ENCODE measurements around the gene COL6A3. TPM values are rescaled to one million over a fixed set of nuclear protein-coding genes. Genes with fewer than 3 reads are reported as not detected.
A peak's percentile ranks its signal among the peaks of the same experiment; 100 is the strongest.

COL6A3 gene
- total RNA-seq, 2 donors from 2014 or later: 26.9 to 86.9 TPM

DNA sequence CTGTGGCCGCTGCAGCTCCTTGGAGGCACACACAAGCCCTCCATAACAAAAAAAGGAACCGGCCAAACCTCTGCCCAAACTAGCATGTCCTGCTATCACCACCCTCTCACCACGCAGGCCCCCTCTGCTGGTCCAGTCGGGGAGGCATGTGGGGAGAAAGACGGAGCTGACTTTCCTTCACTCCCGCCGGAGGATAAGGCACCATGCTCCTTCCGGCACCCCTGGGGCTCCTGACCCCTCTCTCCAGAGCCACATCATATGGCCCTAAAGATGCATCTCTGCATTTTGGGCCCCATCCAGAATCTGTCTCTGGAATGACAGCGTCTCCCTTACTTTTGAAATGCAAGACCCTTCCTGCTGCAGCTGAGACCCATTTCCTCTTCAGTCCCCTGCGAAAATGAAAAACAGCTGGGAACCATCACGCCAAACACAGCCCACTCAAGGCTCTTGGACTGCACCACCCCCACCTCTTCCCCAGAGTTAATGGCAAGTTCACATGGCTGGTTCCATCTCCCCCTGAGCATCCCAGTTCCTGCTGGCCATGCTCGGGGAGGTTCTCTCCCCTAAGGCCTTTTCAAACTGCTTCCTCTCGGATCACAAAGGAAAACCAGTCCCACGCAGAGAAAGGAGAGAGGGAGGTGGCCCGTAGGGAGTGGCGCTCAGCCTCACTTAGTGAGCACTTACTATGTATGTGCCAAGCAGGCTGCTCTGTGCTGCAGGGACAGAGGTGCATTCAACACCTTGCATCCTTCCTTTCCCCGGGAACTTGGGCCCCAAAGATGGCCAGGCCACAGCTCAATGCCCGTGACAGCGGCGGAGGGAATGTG, 37.9 kb upstream of the COL6A3 start:
- intact Hi-C loops (cut with DNase I): loop anchor here (5.0 kb wide), 1 partner anchor 35 kb away; no protein-coding TSS in a partner anchor
- DNase-seq (ENCODE audit: low spot score): no peak
- 55% methylated on average over 20 of the region's 20 CpGs for WGBS

DNA sequence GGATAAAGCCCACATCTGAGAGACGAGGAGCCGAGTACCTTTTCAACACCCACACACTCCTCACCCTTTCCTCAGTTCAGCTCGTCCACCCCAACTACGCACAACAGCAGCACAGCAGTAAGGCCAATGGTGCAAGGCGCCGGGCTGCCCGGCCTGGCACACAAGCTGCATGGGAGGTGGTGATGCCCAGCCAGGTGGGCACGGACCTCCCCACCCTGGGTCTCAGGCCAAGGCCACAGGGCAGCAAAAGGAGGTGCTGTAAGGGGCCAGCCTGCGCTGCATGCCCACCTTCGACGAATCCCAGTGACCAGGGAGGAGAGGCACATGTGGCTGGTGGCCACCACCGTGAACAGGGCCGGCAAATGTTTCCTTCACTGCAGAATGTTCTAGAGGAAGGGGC, 36.6 kb upstream of the COL6A3 start:
- WGBS: 87% methylated on average over 13 of the region's 13 CpGs
- DNase-seq (ENCODE audit: low spot score): no peak
- peaks cover 3% of the 10 kb centered on the region for H3K4me1 ChIP-seq (replicated peaks)
- no peak overlapping the region for H3K4me3 ChIP-seq
- peak overlapping the region in 1 of 2 donors; percentile 10 for H3K27ac ChIP-seq
- TF ChIP-seq, protein P1, sequence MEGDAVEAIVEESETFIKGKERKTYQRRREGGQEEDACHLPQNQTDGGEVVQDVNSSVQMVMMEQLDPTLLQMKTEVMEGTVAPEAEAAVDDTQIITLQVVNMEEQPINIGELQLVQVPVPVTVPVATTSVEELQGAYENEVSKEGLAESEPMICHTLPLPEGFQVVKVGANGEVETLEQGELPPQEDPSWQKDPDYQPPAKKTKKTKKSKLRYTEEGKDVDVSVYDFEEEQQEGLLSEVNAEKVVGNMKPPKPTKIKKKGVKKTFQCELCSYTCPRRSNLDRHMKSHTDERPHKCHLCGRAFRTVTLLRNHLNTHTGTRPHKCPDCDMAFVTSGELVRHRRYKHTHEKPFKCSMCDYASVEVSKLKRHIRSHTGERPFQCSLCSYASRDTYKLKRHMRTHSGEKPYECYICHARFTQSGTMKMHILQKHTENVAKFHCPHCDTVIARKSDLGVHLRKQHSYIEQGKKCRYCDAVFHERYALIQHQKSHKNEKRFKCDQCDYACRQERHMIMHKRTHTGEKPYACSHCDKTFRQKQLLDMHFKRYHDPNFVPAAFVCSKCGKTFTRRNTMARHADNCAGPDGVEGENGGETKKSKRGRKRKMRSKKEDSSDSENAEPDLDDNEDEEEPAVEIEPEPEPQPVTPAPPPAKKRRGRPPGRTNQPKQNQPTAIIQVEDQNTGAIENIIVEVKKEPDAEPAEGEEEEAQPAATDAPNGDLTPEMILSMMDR (IDR thresholded peaks at IDR 0.05): no peak
- no peak for TF ChIP-seq POLR2AphosphoS5 (IDR thresholded peaks at IDR 0.05)
- no peaks in the 10 kb centered on the region for H3K9me3 ChIP-seq
- H3K27me3 ChIP-seq (replicated peaks; ENCODE audit: insufficient read depth): no peaks in the 10 kb centered on the region
- H3K36me3 ChIP-seq: no peaks in the 10 kb centered on the region
- intact Hi-C loops (cut with DNase I): loop anchor here (5.0 kb wide), 1 partner anchor 33 kb away; no protein-coding TSS in a partner anchor

More for the DNA sequence above, 37.9 kb upstream of the COL6A3 start:
- Histone ChIP-seq H3K4me3 (no peak overlapping the region), H3K27ac (peak overlapping the region in 1 of 2 donors; percentile 20), H3K4me1 (replicated peaks) (peaks cover 3% of the 10 kb centered on the region), H3K9me3 (no peaks in the 10 kb centered on the region), H3K36me3 (no peaks in the 10 kb centered on the region), H3K27me3 (replicated peaks; ENCODE audit: insufficient read depth) (no peaks in the 10 kb centered on the region)
- TF ChIP-seq POLR2A (IDR thresholded peaks at IDR 0.05) (no peak), POLR2AphosphoS5 (IDR thresholded peaks at IDR 0.05) (no peak)
- TF ChIP-seq, protein P1 (IDR thresholded peaks at IDR 0.05): peak in 1 of 4 experiments; percentile 6

DNA sequence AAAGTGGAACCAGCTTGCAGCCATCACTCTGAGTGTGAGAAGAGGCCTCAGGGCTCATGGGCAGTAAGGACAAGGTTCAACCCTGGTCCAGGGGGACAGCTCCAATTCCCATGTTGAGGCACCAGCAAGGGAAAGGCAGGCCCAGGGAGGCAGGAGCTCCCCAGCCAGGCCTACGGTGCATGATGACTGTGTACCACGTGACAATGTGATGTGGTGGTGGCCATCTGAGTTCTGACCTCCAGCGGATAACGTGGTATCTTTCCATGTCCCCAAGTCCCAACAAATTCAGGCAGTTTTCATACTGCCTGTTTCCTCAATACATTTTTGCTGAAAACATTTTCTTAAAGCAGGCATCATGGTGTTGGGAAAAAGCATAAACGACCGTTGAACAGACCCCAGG, 36.1 kb upstream of the COL6A3 start:
- TF ChIP-seq POLR2AphosphoS5 (IDR thresholded peaks at IDR 0.05): no peak
- TF ChIP-seq, protein P1 (IDR thresholded peaks at IDR 0.05): no peak
- TF ChIP-seq POLR2A (IDR thresholded peaks at IDR 0.05): no peak
- Histone ChIP-seq H3K4me1 (replicated peaks) (peaks cover 3% of the 10 kb centered on the region), H3K27me3 (replicated peaks; ENCODE audit: insufficient read depth) (no peaks in the 10 kb centered on the region), H3K36me3 (no peaks in the 10 kb centered on the region), H3K9me3 (no peaks in the 10 kb centered on the region), H3K4me3 (no peak overlapping the region), H3K27ac (peak overlapping the region; percentile 64 to 76)
- WGBS: 95% methylated on average over 6 of the region's 6 CpGs
- intact Hi-C loops (cut with DNase I): loop anchor here (5.0 kb wide), 1 partner anchor 33 kb away; no protein-coding TSS in a partner anchor
- no peak for DNase-seq (ENCODE audit: low spot score)

DNA sequence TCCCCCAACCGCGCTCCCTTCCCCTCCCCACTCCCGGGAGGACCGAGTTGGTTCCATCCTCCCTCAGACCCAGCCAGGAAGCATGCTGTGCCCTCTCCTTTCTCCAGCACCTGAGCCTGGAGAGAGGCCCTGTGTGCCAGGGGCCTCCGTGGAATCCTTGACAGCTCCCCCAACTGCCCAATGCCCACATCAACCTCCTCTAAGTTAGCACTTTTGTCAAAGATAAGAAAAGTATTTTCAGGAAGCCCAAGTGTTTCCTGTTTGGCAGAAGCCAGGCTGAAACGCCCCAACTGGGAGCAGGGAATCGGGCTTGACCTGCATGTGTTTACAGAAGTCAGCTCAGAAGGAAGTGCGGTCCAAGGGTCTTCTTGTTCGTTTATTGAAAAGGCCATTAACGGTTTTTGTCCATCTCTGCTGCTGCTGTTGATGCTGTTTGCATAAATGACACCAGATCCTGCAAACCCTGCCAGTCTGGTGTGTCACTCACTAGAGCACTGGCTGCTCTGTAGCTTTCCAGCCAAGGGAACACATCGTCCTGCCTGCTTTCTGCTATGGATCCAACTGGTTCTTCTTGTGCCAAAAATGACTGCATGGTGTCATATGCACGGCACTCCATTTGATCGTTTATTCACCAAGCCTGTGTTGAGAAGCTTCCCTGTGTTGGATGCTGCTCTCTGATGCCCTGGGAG, 35.4 kb upstream of the COL6A3 start:
- no peaks in the 10 kb centered on the region for H3K27me3 ChIP-seq (replicated peaks; ENCODE audit: insufficient read depth)
- no peaks in the 10 kb centered on the region for H3K9me3 ChIP-seq
- intact Hi-C loops (cut with DNase I): no loop called here
- TF ChIP-seq POLR2A (IDR thresholded peaks at IDR 0.05) (no peak), POLR2AphosphoS5 (IDR thresholded peaks at IDR 0.05) (peak; percentile 87)
- DNase-seq (ENCODE audit: low spot score): peak; percentile 55
- 17% methylated on average over 13 of the region's 13 CpGs for WGBS
- H3K36me3 ChIP-seq: no peaks in the 10 kb centered on the region
- peak overlapping the region; percentile 64 to 76 for H3K27ac ChIP-seq
- H3K4me1 ChIP-seq (replicated peaks): peaks cover 3% of the 10 kb centered on the region
- H3K4me3 ChIP-seq: no peak overlapping the region

DNA sequence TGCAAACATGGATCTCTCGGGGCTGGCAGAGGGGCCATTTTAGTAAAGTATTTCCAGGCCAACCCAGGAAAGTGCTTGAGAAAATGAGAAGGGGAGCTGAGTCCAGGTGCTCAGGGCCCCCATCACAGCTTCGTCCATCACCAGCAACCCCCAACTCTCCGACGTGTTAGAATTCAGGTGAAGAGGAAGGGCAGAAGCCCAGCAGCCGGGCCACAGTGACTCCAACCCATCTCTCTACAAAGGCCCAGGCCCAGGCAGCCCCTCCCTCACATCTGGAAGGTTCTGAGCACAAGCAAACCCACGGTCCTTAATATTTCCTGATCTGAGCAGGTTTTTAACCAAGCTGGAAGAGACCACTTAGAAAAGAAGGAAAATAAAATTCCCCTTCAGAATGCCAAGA, 34.7 kb upstream of the COL6A3 start:
- DNase-seq (ENCODE audit: low spot score): no peak
- peak overlapping the region; percentile 56 to 76 for H3K27ac ChIP-seq
- intact Hi-C loops (cut with DNase I): no loop called here
- H3K4me3 ChIP-seq: no peak overlapping the region
- H3K27me3 ChIP-seq (replicated peaks; ENCODE audit: insufficient read depth): no peaks in the 10 kb centered on the region
- H3K9me3 ChIP-seq: no peaks in the 10 kb centered on the region
- H3K36me3 ChIP-seq: no peaks in the 10 kb centered on the region
- 79% methylated on average over 6 of the region's 6 CpGs for WGBS
- H3K4me1 ChIP-seq (replicated peaks): peaks cover 3% of the 10 kb centered on the region
- no peak for TF ChIP-seq POLR2A (IDR thresholded peaks at IDR 0.05)
- TF ChIP-seq, protein P1 (IDR thresholded peaks at IDR 0.05): no peak
- no peak for TF ChIP-seq POLR2AphosphoS5 (IDR thresholded peaks at IDR 0.05)

All from prostate gland (tissue), 2 donors.